ENCODE data around the gene MYO7B. TPM values are rescaled to one million over a fixed set of nuclear protein-coding genes. Genes with fewer than 3 reads are reported as not detected.
A peak's percentile ranks its signal among the peaks of the same experiment; 100 is the strongest.

MYO7B gene
- total and polyA plus RNA-seq, 7 donors: 0.28 to 0.61 (median 0.49) TPM

GRCh38 chr2:127582863-127583861 lies 47.7 kb downstream of the MYO7B start:
- ATAC-seq (no peak), DNase-seq (peak in 1 of 2 donors; percentile 42)
- no peaks in the 10 kb centered on the region for H3K4me1 ChIP-seq
- intact Hi-C loops (cut with DNase I): no loop called here
- no peaks in the 10 kb centered on the region for H3K27me3 ChIP-seq (ENCODE audit: insufficient read depth in 3 of 3, low read length in 2 of 3)
- TF ChIP-seq, protein P1, sequence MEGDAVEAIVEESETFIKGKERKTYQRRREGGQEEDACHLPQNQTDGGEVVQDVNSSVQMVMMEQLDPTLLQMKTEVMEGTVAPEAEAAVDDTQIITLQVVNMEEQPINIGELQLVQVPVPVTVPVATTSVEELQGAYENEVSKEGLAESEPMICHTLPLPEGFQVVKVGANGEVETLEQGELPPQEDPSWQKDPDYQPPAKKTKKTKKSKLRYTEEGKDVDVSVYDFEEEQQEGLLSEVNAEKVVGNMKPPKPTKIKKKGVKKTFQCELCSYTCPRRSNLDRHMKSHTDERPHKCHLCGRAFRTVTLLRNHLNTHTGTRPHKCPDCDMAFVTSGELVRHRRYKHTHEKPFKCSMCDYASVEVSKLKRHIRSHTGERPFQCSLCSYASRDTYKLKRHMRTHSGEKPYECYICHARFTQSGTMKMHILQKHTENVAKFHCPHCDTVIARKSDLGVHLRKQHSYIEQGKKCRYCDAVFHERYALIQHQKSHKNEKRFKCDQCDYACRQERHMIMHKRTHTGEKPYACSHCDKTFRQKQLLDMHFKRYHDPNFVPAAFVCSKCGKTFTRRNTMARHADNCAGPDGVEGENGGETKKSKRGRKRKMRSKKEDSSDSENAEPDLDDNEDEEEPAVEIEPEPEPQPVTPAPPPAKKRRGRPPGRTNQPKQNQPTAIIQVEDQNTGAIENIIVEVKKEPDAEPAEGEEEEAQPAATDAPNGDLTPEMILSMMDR (IDR thresholded peaks at IDR 0.05): no peak
- 83 to 88% (median 84%) methylated on average over 15 of the region's 15 CpGs for WGBS, 3 donors
- H3K36me3 ChIP-seq (ENCODE audit: insufficient read depth in 1 of 2, low read depth in 1 of 2): no peaks in the 10 kb centered on the region
- H3K4me3 ChIP-seq: no peak overlapping the region
- H3K27ac ChIP-seq: no peak overlapping the region
- no peaks in the 10 kb centered on the region for H3K9me3 ChIP-seq

DNA sequence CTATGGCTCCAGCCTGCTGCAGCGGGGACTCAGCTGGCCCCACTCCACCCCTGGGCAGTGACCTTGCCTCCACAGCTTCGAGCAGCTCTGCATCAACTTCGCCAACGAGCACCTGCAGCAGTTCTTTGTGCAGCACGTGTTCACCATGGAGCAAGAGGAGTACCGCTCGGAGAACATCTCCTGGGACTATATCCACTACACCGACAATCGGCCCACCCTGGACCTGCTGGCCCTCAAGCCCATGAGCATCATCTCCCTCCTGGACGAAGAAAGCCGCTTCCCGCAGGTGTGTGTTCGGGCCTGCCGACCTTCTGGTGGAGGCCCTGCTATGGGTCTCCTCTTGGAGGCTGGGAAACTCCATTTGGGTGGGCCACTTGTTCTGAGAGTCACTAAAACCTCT lies 48.6 kb downstream of the MYO7B start:
- Histone ChIP-seq H3K36me3 (ENCODE audit: insufficient read depth in 1 of 2, low read depth in 1 of 2) (no peaks in the 10 kb centered on the region), H3K4me1 (no peaks in the 10 kb centered on the region), H3K9me3 (no peaks in the 10 kb centered on the region), H3K4me3 (no peak overlapping the region), H3K27me3 (ENCODE audit: insufficient read depth in 3 of 3, low read length in 2 of 3) (no peaks in the 10 kb centered on the region), H3K27ac (no peak overlapping the region)
- no peak for ATAC-seq
- intact Hi-C loops (cut with DNase I): no loop called here
- DNase-seq: no peak
- WGBS, 3 donors: 91 to 92% (median 91%) methylated on average over 14 of the region's 14 CpGs
- TF ChIP-seq, protein P1 (IDR thresholded peaks at IDR 0.05): no peak

DNA sequence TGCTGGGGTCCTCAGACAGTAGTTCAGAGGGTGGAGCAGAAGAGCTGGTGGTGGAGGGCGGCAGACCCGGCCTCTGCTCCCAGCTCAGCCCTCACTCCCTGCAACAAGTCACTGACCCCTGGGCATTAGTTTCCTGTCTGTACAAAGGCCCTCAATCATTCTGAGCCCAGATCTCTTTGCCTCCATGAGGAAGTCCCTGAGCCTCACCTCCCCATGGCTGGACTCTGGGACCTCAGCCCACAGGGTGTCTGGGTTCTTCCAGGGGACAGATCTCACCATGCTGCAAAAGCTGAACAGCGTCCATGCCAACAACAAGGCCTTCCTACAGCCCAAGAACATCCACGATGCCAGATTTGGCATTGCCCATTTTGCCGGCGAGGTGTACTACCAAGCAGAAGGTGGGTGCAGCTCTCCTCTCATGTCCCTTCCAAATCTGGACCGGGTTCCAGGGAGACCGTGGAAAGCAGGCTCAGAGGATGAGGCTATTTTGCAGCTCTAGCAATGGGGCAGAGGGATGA lies 49.1 kb downstream of the MYO7B start:
- Histone ChIP-seq H3K27ac (no peak overlapping the region), H3K27me3 (ENCODE audit: insufficient read depth in 3 of 3, low read length in 2 of 3) (no peaks in the 10 kb centered on the region), H3K4me1 (no peaks in the 10 kb centered on the region), H3K36me3 (ENCODE audit: insufficient read depth in 1 of 2, low read depth in 1 of 2) (no peaks in the 10 kb centered on the region), H3K4me3 (no peak overlapping the region), H3K9me3 (no peaks in the 10 kb centered on the region)
- DNase-seq: no peak
- TF ChIP-seq, protein P1 (IDR thresholded peaks at IDR 0.05): no peak
- no peak for ATAC-seq
- 80% methylated on average over 8 of the region's 8 CpGs for WGBS, 3 donors
- intact Hi-C loops (cut with DNase I): no loop called here

DNA sequence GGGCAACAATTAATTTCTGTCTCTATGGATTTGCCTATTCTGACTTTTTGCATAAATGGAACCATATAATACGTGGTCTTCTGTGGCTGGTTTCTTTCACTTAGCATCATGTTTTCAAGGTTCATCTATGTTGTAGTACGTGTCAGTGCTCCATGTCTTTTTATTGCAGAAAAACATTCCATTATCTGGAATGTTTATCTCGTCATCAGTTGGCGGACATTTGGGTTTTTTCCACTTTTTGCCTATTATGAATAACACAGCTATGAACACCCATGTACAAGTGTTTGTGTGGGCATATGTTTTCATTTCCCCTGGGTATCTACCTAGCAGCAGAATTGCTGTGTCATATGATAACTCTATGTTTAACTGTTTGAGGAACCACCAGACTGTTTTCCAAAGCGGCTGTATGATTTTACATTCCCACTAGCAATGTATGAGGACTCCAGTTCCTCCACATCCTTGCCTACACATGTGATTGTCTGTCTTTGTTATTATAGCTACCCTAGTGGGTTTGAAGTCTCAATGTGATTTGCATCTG lies 49.9 kb downstream of the MYO7B start:
- WGBS, 3 donors: 90 to 92% (median 92%) methylated on average over 5 of the region's 5 CpGs

More for the DNA sequence above, 49.9 kb downstream of the MYO7B start:
- DNase-seq: no peak
- Histone ChIP-seq H3K36me3 (ENCODE audit: insufficient read depth in 1 of 2, low read depth in 1 of 2) (no peaks in the 10 kb centered on the region), H3K27ac (no peak overlapping the region), H3K9me3 (no peaks in the 10 kb centered on the region), H3K4me3 (no peak overlapping the region), H3K27me3 (ENCODE audit: insufficient read depth in 3 of 3, low read length in 2 of 3) (no peaks in the 10 kb centered on the region), H3K4me1 (no peaks in the 10 kb centered on the region)
- TF ChIP-seq, protein P1 (IDR thresholded peaks at IDR 0.05): no peak
- intact Hi-C loops (cut with DNase I): no loop called here
- no peak for ATAC-seq

Data from psoas muscle (tissue), 8 donors.